Measurements from ENCODE around the gene ARID3A. TPM values are rescaled to one million over a fixed set of nuclear protein-coding genes. Genes with fewer than 3 reads are reported as not detected.

ARID3A gene
- total RNA-seq, 1 donor from 2014 or later, result 149 TPM

- no peak for DNase-seq (ENCODE audit: low spot score, unreplicated experiment)
- Mint-ChIP-seq H3K27me3 (no peaks in the 10 kb centered on the region), H3K36me3 (ENCODE audit: insufficient read depth) (peaks cover 3% of the 10 kb centered on the region), H3K9me3 (ENCODE audit: low read depth) (no peaks in the 10 kb centered on the region), H3K27ac (peak overlapping the region; percentile 41), H3K4me1 (ENCODE audit: low read depth) (peaks cover 3% of the 10 kb centered on the region), H3K4me3 (ENCODE audit: low read depth) (peak overlapping the region; percentile 87)
- no peak for TF ChIP-seq CTCF (IDR thresholded peaks at IDR 0.05; ENCODE audit: unreplicated experiment)
Measured at GRCh38 chr19:928471-929202, 2.8 kb downstream of the ARID3A start.

DNA sequence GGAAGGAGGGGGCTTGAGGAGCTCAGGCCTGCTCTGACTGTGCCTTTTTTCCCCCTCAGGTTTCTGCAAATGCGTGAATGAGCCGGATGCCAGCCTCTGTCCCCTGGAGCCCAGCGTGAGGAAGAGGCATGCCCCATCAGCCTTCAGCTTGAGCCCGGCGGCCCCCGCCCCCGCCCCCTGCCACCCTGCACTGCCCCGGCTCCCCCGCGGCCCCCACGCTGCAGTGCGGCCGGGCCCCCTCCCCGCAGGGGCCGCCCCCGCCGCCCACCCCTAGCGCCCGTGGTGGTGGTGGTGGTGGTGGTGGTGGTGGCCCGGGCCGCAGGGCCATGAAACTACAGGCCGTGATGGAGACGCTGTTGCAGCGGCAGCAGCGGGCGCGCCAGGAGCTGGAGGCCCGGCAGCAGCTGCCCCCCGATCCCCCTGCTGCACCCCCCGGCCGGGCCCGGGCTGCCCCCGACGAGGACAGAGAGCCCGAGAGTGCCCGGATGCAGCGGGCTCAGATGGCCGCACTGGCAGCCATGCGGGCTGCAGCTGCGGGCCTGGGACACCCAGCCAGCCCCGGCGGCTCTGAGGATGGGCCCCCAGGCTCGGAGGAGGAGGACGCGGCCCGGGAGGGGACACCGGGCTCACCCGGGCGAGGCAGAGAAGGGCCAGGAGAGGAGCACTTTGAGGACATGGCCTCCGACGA, 3.5 kb downstream of the ARID3A start:
- H3K9me3 Mint-ChIP-seq (ENCODE audit: low read depth), result no peaks in the 10 kb centered on the region
- no peak for DNase-seq (ENCODE audit: low spot score, unreplicated experiment)
- H3K4me1 Mint-ChIP-seq (ENCODE audit: low read depth), result peaks cover 3% of the 10 kb centered on the region
- TF ChIP-seq CTCF (IDR thresholded peaks at IDR 0.05; ENCODE audit: unreplicated experiment), result no peak
- no peaks in the 10 kb centered on the region for H3K27me3 Mint-ChIP-seq
- H3K27ac Mint-ChIP-seq, result no peak overlapping the region
- peaks cover 3% of the 10 kb centered on the region for H3K36me3 Mint-ChIP-seq (ENCODE audit: insufficient read depth)
- no peak overlapping the region for H3K4me3 Mint-ChIP-seq (ENCODE audit: low read depth)

DNA sequence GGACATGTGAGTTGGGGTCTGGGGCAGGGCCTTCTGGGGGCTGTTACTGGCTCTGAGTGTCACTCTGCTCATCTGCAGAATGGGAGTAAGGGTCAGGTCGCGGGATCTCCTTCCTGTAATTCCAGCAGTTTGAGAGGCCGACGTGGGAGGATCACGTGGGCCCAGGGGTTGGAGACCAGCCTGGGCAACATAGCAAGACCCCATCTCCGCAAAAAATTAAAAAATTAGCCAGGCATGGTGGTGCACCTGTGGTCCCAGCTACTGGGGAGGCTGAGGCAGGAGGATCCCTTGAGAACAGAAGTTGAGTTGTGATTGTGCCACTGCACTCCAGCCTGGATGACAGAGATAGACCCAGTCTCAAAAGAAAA, 4.0 kb downstream of the ARID3A start:
- no peak for TF ChIP-seq CTCF (IDR thresholded peaks at IDR 0.05; ENCODE audit: unreplicated experiment)
- Mint-ChIP-seq H3K4me3 (ENCODE audit: low read depth) (no peak overlapping the region), H3K27me3 (no peaks in the 10 kb centered on the region), H3K27ac (peak overlapping the region; percentile 64), H3K9me3 (ENCODE audit: low read depth) (no peaks in the 10 kb centered on the region), H3K4me1 (ENCODE audit: low read depth) (peaks cover 3% of the 10 kb centered on the region), H3K36me3 (ENCODE audit: insufficient read depth) (peaks cover 3% of the 10 kb centered on the region)
- DNase-seq (ENCODE audit: low spot score, unreplicated experiment), result no peak

- Mint-ChIP-seq H3K36me3 (ENCODE audit: insufficient read depth) (peaks cover 13% of the 10 kb centered on the region), H3K4me1 (ENCODE audit: low read depth) (peaks cover 3% of the 10 kb centered on the region), H3K4me3 (ENCODE audit: low read depth) (no peak overlapping the region)
Measured at GRCh38 chr19:931860-932647, 6.2 kb downstream of the ARID3A start.

More at GRCh38 chr19:931860-932647, 6.2 kb downstream of the ARID3A start:
- no peaks in the 10 kb centered on the region for H3K27me3 Mint-ChIP-seq
- H3K9me3 Mint-ChIP-seq (ENCODE audit: low read depth), result no peaks in the 10 kb centered on the region
- DNase-seq (ENCODE audit: low spot score, unreplicated experiment), result no peak
- H3K27ac Mint-ChIP-seq, result peak overlapping the region; percentile 29
- no peak for TF ChIP-seq CTCF (IDR thresholded peaks at IDR 0.05; ENCODE audit: unreplicated experiment)
